Cardiac fibroblast (primary cell): ENCODE measurements around the gene IFTAP.

ENCODE experiments used
- DNase-seq, 2 donors: peaks; one replicate each; pipeline versions ENCODE4 v3.0.0 to v3.0.0-alpha.2; 2010; ENCODE audit warnings: low read depth in 2 of 2
- H3K4me3 ChIP-seq, 2 donors: replicated peaks in 1 of 2; 1 replicate in 1 of 2; 2 replicates in 1 of 2; pipeline ENCODE4 v1.5.1; 2011; ENCODE audit warnings: low read depth in 2 of 2, low read length in 2 of 2, mild to moderate bottlenecking in 2 of 2, moderate library complexity in 1 of 2
- TF ChIP-seq, protein P1 (sequence below): IDR thresholded peaks from one replicate; pipeline ENCODE4 v1.5.1; 2011; ENCODE audit warnings: low read depth, mild to moderate bottlenecking, low read length, inconsistent platforms

IFTAP gene

DNA sequence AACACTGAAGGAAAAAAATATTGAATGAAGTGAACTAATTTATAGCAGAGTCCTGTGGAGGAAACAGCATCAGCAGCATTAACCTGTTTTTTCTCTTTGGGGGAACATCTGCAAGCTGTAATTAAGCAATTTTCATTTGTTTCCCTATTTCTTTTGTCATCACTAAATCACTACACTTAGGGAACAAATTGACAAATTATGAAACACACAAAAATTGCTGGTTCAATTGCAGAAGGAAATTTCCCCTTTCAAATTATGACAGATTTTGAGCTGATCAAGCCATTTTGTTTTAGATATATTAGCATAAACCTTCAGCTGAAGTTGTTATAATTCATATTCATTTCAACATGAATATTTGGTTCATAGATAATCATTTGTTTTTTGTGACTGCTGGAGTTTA lies 25.9 kb downstream of the IFTAP start:
- no peak for DNase-seq
- H3K4me3 ChIP-seq: no peak overlapping the region
- TF ChIP-seq, protein P1, sequence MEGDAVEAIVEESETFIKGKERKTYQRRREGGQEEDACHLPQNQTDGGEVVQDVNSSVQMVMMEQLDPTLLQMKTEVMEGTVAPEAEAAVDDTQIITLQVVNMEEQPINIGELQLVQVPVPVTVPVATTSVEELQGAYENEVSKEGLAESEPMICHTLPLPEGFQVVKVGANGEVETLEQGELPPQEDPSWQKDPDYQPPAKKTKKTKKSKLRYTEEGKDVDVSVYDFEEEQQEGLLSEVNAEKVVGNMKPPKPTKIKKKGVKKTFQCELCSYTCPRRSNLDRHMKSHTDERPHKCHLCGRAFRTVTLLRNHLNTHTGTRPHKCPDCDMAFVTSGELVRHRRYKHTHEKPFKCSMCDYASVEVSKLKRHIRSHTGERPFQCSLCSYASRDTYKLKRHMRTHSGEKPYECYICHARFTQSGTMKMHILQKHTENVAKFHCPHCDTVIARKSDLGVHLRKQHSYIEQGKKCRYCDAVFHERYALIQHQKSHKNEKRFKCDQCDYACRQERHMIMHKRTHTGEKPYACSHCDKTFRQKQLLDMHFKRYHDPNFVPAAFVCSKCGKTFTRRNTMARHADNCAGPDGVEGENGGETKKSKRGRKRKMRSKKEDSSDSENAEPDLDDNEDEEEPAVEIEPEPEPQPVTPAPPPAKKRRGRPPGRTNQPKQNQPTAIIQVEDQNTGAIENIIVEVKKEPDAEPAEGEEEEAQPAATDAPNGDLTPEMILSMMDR: no peak

DNA sequence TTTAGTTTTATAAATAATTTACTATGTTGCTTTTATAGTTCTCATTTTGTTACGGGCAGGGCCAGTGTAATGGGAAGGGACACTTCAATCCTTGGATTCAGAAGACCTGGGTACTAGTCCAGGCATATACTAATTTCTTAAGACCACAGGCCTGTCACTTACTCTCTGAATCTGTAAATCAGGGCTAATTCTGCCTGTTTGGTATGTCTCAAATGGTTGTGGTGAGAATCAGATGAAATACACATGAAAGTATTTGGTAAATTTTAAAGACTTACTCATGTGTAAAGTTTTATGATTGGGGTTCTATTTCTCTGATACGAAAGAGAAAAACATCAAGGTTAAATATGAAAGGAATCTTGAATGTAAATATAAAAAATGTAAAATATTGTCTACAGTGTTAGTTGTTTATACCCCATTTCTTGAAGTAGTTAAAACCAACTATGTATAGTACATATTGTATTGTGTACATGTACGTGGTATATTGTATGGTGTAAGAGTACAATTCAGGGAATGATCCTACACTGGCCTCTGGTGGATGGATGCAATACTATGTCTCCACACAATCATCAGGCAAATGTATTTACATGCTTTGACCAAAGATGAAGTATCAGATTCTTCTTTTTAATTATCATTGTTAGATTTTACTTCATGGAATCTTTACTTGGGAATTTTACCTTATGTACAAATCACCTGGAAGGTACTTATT lies 28.3 kb downstream of the IFTAP start:
- DNase-seq: peak; percentile 36 to 44
- TF ChIP-seq, protein P1: peak; percentile 33
- H3K4me3 ChIP-seq: no peak overlapping the region

DNA sequence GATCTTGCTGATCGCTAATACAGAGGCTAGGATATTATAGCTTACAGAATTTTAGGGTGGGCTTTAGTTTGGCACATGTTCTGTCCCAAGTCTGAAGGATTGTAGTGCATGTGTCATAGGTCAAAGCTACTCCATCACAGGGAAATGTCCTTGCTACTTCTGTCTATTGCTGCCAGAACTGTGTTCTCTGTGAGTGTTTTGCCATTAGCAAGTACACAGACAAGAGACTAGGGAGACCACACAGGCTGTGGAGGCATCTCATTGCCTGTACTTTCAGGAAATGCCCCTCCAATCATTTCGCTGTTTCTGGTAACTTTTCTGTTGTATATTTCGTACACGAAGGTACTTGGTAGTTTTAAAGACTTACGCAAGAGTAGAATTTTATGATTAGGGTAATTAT lies 29.2 kb downstream of the IFTAP start:
- H3K4me3 ChIP-seq: no peak overlapping the region
- no peak for DNase-seq
- TF ChIP-seq, protein P1: no peak

DNA sequence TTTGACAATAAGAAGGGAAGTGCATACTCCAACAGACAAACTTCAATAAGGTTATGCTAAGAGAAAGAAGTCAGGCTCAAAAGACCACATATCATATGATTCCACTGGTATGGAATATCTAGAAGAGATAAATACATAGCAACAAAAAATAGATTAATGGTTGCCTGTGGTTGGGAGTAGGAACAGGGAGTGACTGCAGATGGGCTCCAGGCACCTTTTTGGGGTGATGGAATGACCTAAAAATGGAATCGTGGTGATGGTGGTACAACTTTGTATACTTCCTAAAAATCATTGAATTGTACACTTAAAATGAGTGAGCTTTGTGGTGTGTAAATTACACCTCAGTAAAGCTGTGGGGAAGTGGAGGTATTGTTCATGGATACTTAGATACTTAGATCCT lies 32.7 kb downstream of the IFTAP start:
- no peak for DNase-seq
- TF ChIP-seq, protein P1: no peak
- no peak overlapping the region for H3K4me3 ChIP-seq

DNA sequence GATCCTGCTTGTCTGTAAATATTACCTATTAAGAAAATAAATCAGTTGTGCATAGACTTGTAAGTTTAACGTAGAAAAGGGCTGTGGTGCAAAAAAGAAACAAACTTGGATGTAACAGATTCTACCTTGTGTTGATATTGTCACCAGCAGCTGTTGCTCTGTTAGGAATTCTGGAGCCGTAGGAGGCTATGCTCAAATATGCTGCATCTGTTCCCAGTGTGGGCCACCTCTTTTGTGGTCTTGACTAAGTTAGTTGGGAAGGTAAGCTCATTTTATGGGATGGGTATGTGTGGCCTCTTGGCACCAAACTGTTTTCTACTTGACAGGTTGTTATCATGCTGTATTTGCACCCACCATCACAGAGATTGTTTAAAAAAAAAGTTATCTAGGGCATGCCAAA lies 33.2 kb downstream of the IFTAP start:
- no peak for DNase-seq
- H3K4me3 ChIP-seq: no peak overlapping the region
- TF ChIP-seq, protein P1: no peak

DNA sequence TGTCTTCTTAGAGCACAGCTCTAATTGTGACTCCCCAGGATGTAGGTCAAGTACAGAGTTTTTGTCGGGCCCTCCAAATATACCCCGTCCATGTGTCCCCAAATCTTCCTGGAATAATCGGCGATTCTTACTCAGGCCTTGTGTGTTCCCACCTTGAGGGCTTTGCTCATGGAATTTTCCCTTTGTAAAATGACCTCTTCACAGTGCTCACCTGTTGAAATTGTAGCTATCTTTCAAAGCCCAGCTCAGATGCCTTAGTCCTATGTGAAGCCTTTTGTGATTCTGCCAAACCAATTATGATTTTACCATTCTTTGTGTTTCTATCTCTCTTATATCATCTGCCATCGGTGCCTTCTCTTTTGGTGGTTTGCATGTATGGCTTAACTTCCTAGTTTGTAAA lies 33.8 kb downstream of the IFTAP start:
- H3K4me3 ChIP-seq: no peak overlapping the region
- no peak for DNase-seq
- TF ChIP-seq, protein P1: no peak

DNA sequence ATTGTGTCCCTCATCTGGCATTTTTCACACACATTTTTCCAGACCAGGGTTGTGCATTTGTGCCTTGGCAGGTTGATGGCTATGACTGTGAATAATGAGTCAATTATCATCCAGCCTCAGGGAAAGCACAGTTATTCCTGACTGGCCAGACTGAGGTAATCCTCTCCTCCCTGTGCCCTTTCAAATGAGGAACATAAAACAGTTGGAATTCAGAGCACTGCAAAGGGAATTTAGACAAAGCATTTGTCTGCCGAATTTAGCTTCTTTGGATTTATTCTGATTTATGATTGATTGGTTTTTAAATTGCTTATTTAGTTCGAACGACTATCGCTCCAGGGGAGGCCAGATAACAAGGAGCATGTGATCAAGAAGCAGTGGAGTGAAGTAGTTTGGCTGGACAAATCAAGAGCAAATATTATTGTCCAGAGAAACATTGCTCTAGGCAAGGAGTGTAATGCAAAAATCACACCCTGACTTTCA lies 34.5 kb downstream of the IFTAP start:
- no peak overlapping the region for H3K4me3 ChIP-seq
- DNase-seq: no peak
- TF ChIP-seq, protein P1: no peak
